Mucosa of descending colon (tissue), 3 donors: ENCODE data around the gene C1orf141. TPM values are rescaled to one million over a fixed set of nuclear protein-coding genes. Genes with fewer than 3 reads are reported as not detected.

ENCODE experiments used
- ATAC-seq: fragments of 200-7000 bp; cut with Tn5 transposase; one replicate; pipeline ENCODE4 v1.9.1; 2020; ENCODE audit warnings: mild to moderate bottlenecking, moderate library complexity
- DNase-seq, 3 donors: peaks; one replicate each; pipeline ENCODE4 v3.0.0-alpha.2; 2020
- H3K36me3 ChIP-seq: fragments of 200-600 bp; one replicate; pipeline ENCODE4 v1.8.0; 2021; ENCODE audit warnings: low read depth, mild to moderate bottlenecking
- H3K4me1 ChIP-seq: fragments of 200-600 bp; one replicate; pipeline ENCODE4 v1.8.0; 2021; ENCODE audit warnings: low read depth, mild to moderate bottlenecking
- H3K4me3 ChIP-seq: fragments of 200-600 bp; one replicate; pipeline ENCODE4 v1.8.0; 2021; ENCODE audit warnings: mild to moderate bottlenecking
- H3K9me3 ChIP-seq: fragments of 200-600 bp; one replicate; pipeline ENCODE4 v1.8.0; 2021; ENCODE audit warnings: mild to moderate bottlenecking
- CTCF ChIP-seq: fragments of 200-600 bp; IDR thresholded peaks from one replicate; pipeline ENCODE4 v1.8.0; 2022; ENCODE audit warnings: antibody characterized with exemption, mild to moderate bottlenecking
- intact Hi-C, 2 donors: fragments of 100-400 bp; cut with DNase I in 1 of 2; cut with micrococcal nuclease in 1 of 2; formaldehyde crosslinking; loops; one replicate each; pipeline versions ENCODE4 v1.11.0 to v1.11.1; 2022; cut with DNase I, micrococcal nuclease
- total RNA-seq, 3 donors: library from RNA; stranded (reverse); fragmentation: NEBNext Ultra II Directional in 2 of 3; extraction: Animal tissue kit (Norgen Biotek cat#: 25700) in 2 of 3; gene quantifications; one replicate each; pipeline versions ENCODE4 v1.2.1 to v1.2.4, GENCODE V29; 2021 to 2023
- donor health status: DM: no; HTN: no; CAD: no; lungs with moderate emphysema.
- donor health status: DM: no; HTN: no; CAD: no.
- donor health status: DM: no; HTN: yes; CAD: no.

The C1orf141 gene
- total RNA-seq, 3 donors from 2014 or later = not detected

GRCh38 chr1:67165468-67166041 lies 30.8 kb upstream of the C1orf141 start:
- no peaks in the 10 kb centered on the region for H3K36me3 ChIP-seq
- TF ChIP-seq CTCF = no peak
- no peak overlapping the region for H3K4me3 ChIP-seq
- no peaks in the 10 kb centered on the region for H3K9me3 ChIP-seq
- intact Hi-C loops = no loop called here
- no peak for ATAC-seq
- no peak for DNase-seq
- no peaks in the 10 kb centered on the region for H3K4me1 ChIP-seq

- H3K9me3 ChIP-seq = no peaks in the 10 kb centered on the region
- H3K36me3 ChIP-seq = no peaks in the 10 kb centered on the region
- no peak for TF ChIP-seq CTCF
- no peaks in the 10 kb centered on the region for H3K4me1 ChIP-seq
- intact Hi-C loops = no loop called here
- H3K4me3 ChIP-seq = no peak overlapping the region
- DNase-seq = no peak
- no peak for ATAC-seq
Observed at GRCh38 chr1:67162954-67163353, 28.2 kb upstream of the C1orf141 start.

GRCh38 chr1:67159233-67159632 lies 24.5 kb upstream of the C1orf141 start:
- TF ChIP-seq CTCF = no peak
- ATAC-seq = no peak
- intact Hi-C loops = no loop called here
- no peak for DNase-seq
- Histone ChIP-seq H3K36me3 (no peaks in the 10 kb centered on the region), H3K4me3 (no peak overlapping the region), H3K4me1 (no peaks in the 10 kb centered on the region), H3K9me3 (no peaks in the 10 kb centered on the region)

DNA sequence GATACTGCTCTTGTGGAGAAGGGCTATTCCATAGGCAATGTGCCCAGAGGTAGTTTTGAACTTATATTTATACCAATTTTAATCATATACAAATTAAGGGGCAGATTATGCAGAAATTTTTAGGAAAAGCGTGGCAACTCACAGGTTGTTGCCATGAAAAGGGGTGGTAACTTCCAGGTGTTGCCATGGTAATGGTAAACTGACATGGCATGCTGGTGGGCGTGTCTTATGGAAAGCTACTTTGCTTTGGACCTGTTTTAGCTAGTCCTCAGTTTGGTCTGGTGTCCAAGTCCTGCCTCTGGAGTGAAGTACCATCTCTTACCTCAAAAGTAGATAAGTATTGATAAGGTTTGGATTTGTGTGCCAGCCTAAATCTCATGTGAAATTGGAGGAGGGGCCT lies 23.6 kb upstream of the C1orf141 start:
- ATAC-seq = no peak
- Histone ChIP-seq H3K4me3 (no peak overlapping the region), H3K9me3 (no peaks in the 10 kb centered on the region), H3K36me3 (no peaks in the 10 kb centered on the region), H3K4me1 (no peaks in the 10 kb centered on the region)
- no peak for DNase-seq
- TF ChIP-seq CTCF = no peak
- intact Hi-C loops = no loop called here

- Histone ChIP-seq H3K4me1 (peaks cover 9% of the 10 kb centered on the region), H3K36me3 (no peaks in the 10 kb centered on the region), H3K4me3 (no peak overlapping the region), H3K9me3 (no peaks in the 10 kb centered on the region)
- DNase-seq (no peak), ATAC-seq (no peak)
- intact Hi-C loops = no loop called here
- no peak for TF ChIP-seq CTCF
Observed at GRCh38 chr1:67150931-67151330, 16.2 kb upstream of the C1orf141 start.
